IPS-15b (cell line): ENCODE measurements around the gene EPM2AIP1.

Experiments
- H3K27me3 ChIP-seq: one replicate; pipeline ENCODE4 v1.6.1; 2013; ENCODE audit warnings: low read length; ENCODE audit not compliant: control insufficient read depth, insufficient read depth
- H3K36me3 ChIP-seq: one replicate; pipeline ENCODE4 v1.6.1; 2013; ENCODE audit warnings: low read length; ENCODE audit not compliant: control insufficient read depth, insufficient read depth
- H3K4me1 ChIP-seq: one replicate; pipeline ENCODE4 v1.6.1; 2013; ENCODE audit warnings: mild to moderate bottlenecking, low read length; ENCODE audit not compliant: control insufficient read depth, insufficient read depth
- H3K4me3 ChIP-seq: one replicate; pipeline ENCODE4 v1.5.1; 2013; ENCODE audit warnings: low read depth, low read length
- H3K9ac ChIP-seq: one replicate; pipeline ENCODE4 v1.6.1; 2013; ENCODE audit warnings: low read depth, mild to moderate bottlenecking, low read length
- H3K9me3 ChIP-seq: one replicate; pipeline ENCODE4 v1.6.1; 2013; ENCODE audit warnings: mild to moderate bottlenecking, low read length; ENCODE audit not compliant: control insufficient read depth, insufficient read depth

Gene EPM2AIP1

GRCh38 chr3:36991147-36991546 is 1.8 kb downstream of the EPM2AIP1 start:
- Histone ChIP-seq H3K4me1 (peaks cover 4% of the 10 kb centered on the region), H3K36me3 (no peaks in the 10 kb centered on the region), H3K4me3 (peak overlapping the region; percentile 98), H3K9me3 (no peaks in the 10 kb centered on the region), H3K27me3 (no peaks in the 10 kb centered on the region), H3K9ac (no peak overlapping the region)

DNA sequence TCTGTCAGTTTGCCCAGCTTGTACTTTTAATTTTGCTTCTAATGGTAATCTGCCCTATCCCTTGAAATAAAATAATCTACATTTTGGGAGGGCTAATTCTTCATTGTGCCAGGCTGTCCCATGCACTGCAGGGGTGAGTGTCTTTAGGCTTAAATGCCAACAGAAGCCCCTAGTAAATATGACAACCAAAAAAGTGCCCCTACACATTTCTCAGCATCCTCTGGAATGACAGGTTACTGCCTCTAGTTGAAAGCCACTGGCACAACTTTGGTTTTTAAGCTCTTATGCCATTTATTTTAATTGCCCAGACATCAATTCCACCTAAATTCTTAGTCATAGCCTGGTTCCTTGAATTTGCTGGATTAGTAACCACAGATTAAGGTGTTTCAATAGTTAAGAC is 3.4 kb downstream of the EPM2AIP1 start:
- H3K4me1 ChIP-seq: peaks cover 4% of the 10 kb centered on the region
- H3K4me3 ChIP-seq: no peak overlapping the region
- H3K9ac ChIP-seq: no peak overlapping the region
- H3K27me3 ChIP-seq: no peaks in the 10 kb centered on the region
- no peaks in the 10 kb centered on the region for H3K9me3 ChIP-seq
- peaks cover 2% of the 10 kb centered on the region for H3K36me3 ChIP-seq

- Histone ChIP-seq H3K36me3 (peaks cover 2% of the 10 kb centered on the region), H3K4me3 (no peak overlapping the region), H3K9me3 (no peaks in the 10 kb centered on the region), H3K4me1 (peaks cover 4% of the 10 kb centered on the region), H3K27me3 (no peaks in the 10 kb centered on the region), H3K9ac (no peak overlapping the region)
Observed at GRCh38 chr3:36989005-36989404, 3.9 kb downstream of the EPM2AIP1 start.

GRCh38 chr3:36988356-36988755 is 4.6 kb downstream of the EPM2AIP1 start:
- Histone ChIP-seq H3K36me3 (peaks cover 2% of the 10 kb centered on the region), H3K4me1 (peaks cover 4% of the 10 kb centered on the region), H3K9ac (no peak overlapping the region), H3K4me3 (no peak overlapping the region), H3K27me3 (no peaks in the 10 kb centered on the region), H3K9me3 (no peaks in the 10 kb centered on the region)

GRCh38 chr3:36981006-36981405 is 11.9 kb downstream of the EPM2AIP1 start:
- H3K36me3 ChIP-seq: peaks cover 6% of the 10 kb centered on the region
- no peak overlapping the region for H3K4me3 ChIP-seq
- no peak overlapping the region for H3K9ac ChIP-seq
- H3K27me3 ChIP-seq: no peaks in the 10 kb centered on the region
- no peaks in the 10 kb centered on the region for H3K4me1 ChIP-seq
- no peaks in the 10 kb centered on the region for H3K9me3 ChIP-seq

DNA sequence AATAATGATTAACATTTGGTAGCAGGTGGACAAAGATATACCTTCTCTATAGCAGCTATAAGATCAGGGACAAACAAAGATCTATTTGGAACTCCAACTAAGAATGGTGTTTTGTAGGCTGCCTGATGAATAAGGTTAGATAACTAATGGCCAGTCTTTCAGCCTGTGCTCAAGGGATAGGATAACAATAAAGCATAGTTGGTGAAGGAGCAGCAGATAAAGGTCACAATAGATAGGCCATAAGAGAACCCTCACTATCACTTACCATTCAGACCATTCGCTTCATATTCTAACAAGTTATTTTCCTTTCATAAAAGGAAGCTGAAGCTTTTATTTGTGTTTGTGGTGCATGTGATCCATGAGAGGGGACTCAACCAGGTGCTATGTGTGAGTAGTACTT is 19.8 kb downstream of the EPM2AIP1 start:
- no peaks in the 10 kb centered on the region for H3K27me3 ChIP-seq
- H3K36me3 ChIP-seq: no peaks in the 10 kb centered on the region
- no peaks in the 10 kb centered on the region for H3K9me3 ChIP-seq
- no peak overlapping the region for H3K9ac ChIP-seq
- H3K4me3 ChIP-seq: no peak overlapping the region
- peaks cover 6% of the 10 kb centered on the region for H3K4me1 ChIP-seq

- Histone ChIP-seq H3K36me3 (no peaks in the 10 kb centered on the region), H3K4me3 (no peak overlapping the region), H3K4me1 (peaks cover 6% of the 10 kb centered on the region), H3K9ac (no peak overlapping the region), H3K9me3 (no peaks in the 10 kb centered on the region), H3K27me3 (no peaks in the 10 kb centered on the region)
Observed at GRCh38 chr3:36972163-36972562, 20.8 kb downstream of the EPM2AIP1 start.

GRCh38 chr3:36969540-36970432 is 23.1 kb downstream of the EPM2AIP1 start:
- H3K9ac ChIP-seq: no peak overlapping the region
- H3K27me3 ChIP-seq: no peaks in the 10 kb centered on the region
- H3K4me3 ChIP-seq: no peak overlapping the region
- H3K4me1 ChIP-seq: peaks cover 6% of the 10 kb centered on the region
- no peaks in the 10 kb centered on the region for H3K36me3 ChIP-seq
- H3K9me3 ChIP-seq: no peaks in the 10 kb centered on the region

DNA sequence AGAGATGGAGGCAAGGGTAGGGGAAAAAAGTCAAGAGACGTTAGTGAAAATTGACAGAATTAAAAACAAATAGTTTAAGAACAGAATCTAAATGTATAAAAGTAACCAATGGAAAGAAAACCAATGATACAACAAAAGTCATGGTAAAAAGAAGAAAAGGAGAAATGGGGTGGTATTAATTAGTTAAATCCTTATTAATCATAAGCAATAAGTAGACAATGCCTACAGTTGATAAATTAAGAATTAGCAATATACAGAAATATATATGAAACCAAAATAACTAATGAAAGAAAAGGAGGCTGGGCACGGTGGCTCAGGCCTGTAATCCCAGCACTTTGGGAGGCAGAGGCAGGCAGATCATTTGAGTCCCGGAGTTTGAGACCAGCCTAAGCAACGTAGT is 23.8 kb downstream of the EPM2AIP1 start:
- no peaks in the 10 kb centered on the region for H3K36me3 ChIP-seq
- H3K4me1 ChIP-seq: peaks cover 6% of the 10 kb centered on the region
- no peak overlapping the region for H3K4me3 ChIP-seq
- no peaks in the 10 kb centered on the region for H3K27me3 ChIP-seq
- no peak overlapping the region for H3K9ac ChIP-seq
- H3K9me3 ChIP-seq: no peaks in the 10 kb centered on the region

DNA sequence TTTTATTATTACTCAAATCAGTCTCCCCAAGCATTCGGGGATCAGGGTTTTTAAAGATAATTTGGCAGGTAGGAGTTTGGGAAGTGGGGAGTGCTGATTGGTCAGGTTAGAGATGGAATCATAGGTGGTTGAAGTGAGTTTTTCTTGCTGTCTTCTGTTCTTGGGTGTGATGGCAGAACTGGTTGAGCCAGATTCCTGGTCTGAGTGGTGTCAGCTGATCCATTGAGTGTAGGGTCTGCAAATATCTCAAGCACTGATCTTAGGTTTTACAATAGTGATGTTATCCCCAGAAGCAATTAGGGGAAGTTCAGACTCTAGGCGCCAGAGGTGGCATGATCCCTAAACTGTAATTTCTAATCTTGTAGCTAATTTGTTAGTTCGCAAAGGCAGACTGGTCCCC is 27.5 kb downstream of the EPM2AIP1 start:
- no peak overlapping the region for H3K9ac ChIP-seq
- no peaks in the 10 kb centered on the region for H3K36me3 ChIP-seq
- H3K4me3 ChIP-seq: no peak overlapping the region
- H3K4me1 ChIP-seq: peaks cover 6% of the 10 kb centered on the region
- no peaks in the 10 kb centered on the region for H3K27me3 ChIP-seq
- H3K9me3 ChIP-seq: no peaks in the 10 kb centered on the region

DNA sequence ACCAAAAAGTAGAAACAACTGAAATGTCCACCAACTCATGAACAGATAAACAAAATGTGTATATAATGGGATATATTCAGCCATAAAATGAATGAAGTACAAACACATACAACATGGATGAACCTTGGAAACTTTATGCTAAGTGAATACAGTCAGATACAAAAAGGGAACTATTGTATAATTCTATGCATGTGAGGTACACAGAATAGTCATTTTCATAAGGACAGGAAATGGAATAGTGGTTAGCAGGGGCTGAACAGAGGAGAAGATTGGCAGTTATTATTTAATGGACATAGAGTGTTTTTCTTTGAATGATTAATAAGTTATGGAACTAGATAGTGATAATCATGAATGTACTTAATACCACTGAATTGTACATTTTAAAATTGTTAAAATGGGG is 28.1 kb downstream of the EPM2AIP1 start:
- no peaks in the 10 kb centered on the region for H3K9me3 ChIP-seq
- peaks cover 2% of the 10 kb centered on the region for H3K4me1 ChIP-seq
- H3K4me3 ChIP-seq: no peak overlapping the region
- H3K9ac ChIP-seq: no peak overlapping the region
- no peaks in the 10 kb centered on the region for H3K27me3 ChIP-seq
- no peaks in the 10 kb centered on the region for H3K36me3 ChIP-seq

- no peaks in the 10 kb centered on the region for H3K9me3 ChIP-seq
Observed at GRCh38 chr3:36964331-36964730, 28.6 kb downstream of the EPM2AIP1 start.

More at GRCh38 chr3:36964331-36964730, 28.6 kb downstream of the EPM2AIP1 start:
- H3K4me1 ChIP-seq: no peaks in the 10 kb centered on the region
- H3K4me3 ChIP-seq: no peak overlapping the region
- H3K36me3 ChIP-seq: no peaks in the 10 kb centered on the region
- no peaks in the 10 kb centered on the region for H3K27me3 ChIP-seq
- no peak overlapping the region for H3K9ac ChIP-seq
